Suprapubic skin (tissue), 4 donors: Measurements from ENCODE around the gene TEKT4.
"Not testable (repeated sequence)": the region's sequence is repeated elsewhere in the genome, so short reads cannot be mapped to it uniquely, and the experiment has no call there.

Source experiments
- POLR2A ChIP-seq, 2 donors: fragments of 450-650 bp; IDR thresholded peaks; one replicate each; pipeline ENCODE4 v1.6.1; 2017; ENCODE audit warnings: antibody characterized with exemption in 2 of 2, mild to moderate bottlenecking in 2 of 2, moderate library complexity in 2 of 2
- POLR2AphosphoS5 ChIP-seq, 3 donors: sonication (generic); formaldehyde crosslinking; IDR thresholded peaks; one replicate each; pipeline ENCODE4 v1.6.1; 2017; ENCODE audit warnings: antibody characterized with exemption in 3 of 3
- TF ChIP-seq, protein P1 (sequence below), 2 donors: fragments of 200-600 bp in 1 of 2; fragments of 450-650 bp in 1 of 2; sonication (generic) in 1 of 2; IDR thresholded peaks; one replicate each; pipeline ENCODE4 v1.5.1; 2016 to 2019; ENCODE audit warnings: antibody characterized with exemption in 2 of 2, mild to moderate bottlenecking in 1 of 2, moderate library complexity in 1 of 2

DNA sequence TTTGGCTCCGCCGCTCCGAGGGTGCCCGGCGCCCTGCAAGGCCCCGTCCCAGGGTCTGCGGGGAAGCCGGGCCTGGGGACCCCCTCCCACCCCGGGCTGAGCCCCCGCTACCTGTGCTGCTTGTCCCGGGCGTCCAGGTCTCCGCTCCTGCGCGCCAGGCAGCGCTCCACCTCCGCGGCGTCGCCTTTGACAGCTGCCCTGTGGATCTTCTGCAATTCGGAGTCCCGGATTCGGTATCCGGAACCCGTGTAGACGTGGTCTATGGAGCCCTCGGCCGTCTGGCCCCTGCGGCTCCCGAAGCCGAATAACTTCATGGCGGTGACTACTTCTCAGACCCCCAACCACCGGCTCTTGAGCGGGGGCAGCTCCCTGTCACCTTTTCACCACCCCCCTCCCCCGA lies 14.4 kb upstream of the TEKT4 start:
- TF ChIP-seq, protein P1, sequence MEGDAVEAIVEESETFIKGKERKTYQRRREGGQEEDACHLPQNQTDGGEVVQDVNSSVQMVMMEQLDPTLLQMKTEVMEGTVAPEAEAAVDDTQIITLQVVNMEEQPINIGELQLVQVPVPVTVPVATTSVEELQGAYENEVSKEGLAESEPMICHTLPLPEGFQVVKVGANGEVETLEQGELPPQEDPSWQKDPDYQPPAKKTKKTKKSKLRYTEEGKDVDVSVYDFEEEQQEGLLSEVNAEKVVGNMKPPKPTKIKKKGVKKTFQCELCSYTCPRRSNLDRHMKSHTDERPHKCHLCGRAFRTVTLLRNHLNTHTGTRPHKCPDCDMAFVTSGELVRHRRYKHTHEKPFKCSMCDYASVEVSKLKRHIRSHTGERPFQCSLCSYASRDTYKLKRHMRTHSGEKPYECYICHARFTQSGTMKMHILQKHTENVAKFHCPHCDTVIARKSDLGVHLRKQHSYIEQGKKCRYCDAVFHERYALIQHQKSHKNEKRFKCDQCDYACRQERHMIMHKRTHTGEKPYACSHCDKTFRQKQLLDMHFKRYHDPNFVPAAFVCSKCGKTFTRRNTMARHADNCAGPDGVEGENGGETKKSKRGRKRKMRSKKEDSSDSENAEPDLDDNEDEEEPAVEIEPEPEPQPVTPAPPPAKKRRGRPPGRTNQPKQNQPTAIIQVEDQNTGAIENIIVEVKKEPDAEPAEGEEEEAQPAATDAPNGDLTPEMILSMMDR (IDR thresholded peaks at IDR 0.05), result not testable (repeated sequence)
- not testable (repeated sequence) for TF ChIP-seq POLR2A, POLR2AphosphoS5 (IDR thresholded peaks at IDR 0.05)
